ENCODE results near the gene RBM44.

DNA sequence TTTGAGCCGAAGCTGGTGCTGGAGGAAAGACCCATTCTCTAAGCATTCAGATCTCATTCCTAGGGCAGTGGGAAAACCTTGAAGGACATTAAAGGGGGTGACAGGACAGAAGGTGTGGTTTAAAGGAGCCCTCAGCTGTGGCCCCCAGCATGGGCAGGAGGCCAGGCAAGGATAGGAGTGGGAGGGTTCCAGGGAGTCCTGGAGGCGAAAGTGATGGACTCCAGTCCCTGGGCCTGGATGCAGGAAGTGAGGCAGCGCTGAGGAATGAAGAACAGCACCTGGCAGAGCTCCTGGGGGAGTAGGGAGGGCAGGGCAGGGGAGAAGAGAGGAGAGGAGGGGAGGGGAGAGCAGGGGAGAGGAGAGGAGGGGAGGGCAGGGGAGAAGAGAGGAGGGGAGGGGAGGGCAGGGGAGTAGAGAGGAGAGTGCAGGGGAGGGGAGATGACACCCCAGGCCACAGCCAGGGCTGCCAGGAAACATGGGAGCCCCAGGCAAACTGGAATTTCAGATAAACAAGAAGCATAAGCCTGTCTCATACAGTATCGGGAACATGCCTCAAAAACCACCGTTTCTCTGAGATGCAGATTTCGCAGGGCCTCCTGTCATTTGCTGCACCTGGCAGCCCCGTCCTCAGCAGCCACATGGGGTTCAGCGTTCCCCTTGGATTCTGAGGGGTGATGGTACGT, 66.5 kb downstream of the RBM44 start:
- TF ChIP-seq, protein P1, sequence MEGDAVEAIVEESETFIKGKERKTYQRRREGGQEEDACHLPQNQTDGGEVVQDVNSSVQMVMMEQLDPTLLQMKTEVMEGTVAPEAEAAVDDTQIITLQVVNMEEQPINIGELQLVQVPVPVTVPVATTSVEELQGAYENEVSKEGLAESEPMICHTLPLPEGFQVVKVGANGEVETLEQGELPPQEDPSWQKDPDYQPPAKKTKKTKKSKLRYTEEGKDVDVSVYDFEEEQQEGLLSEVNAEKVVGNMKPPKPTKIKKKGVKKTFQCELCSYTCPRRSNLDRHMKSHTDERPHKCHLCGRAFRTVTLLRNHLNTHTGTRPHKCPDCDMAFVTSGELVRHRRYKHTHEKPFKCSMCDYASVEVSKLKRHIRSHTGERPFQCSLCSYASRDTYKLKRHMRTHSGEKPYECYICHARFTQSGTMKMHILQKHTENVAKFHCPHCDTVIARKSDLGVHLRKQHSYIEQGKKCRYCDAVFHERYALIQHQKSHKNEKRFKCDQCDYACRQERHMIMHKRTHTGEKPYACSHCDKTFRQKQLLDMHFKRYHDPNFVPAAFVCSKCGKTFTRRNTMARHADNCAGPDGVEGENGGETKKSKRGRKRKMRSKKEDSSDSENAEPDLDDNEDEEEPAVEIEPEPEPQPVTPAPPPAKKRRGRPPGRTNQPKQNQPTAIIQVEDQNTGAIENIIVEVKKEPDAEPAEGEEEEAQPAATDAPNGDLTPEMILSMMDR (conservative IDR thresholded peaks at IDR 0.05; ENCODE audit: low read depth, low read length) = no peak
- TF ChIP-seq EZH2 (IDR thresholded peaks at IDR 0.05; ENCODE audit: borderline replicate concordance, low read depth, low read length, poor library complexity, severe bottlenecking) = no peak
